K562 (cell line): ENCODE results near the gene TOMM40L. TPM values are rescaled to one million over a fixed set of nuclear protein-coding genes. Genes with fewer than 3 reads are reported as not detected.
A peak's percentile ranks its signal among the peaks of the same experiment; 100 is the strongest.

ENCODE experiments used
- ATAC-seq: fragments of 200-7000 bp; cut with Tn5 transposase; 3 replicates; pipeline ENCODE4 v1.9.1; 2020; ENCODE audit warnings: moderate library complexity
- BruUV-seq: library from RNA; stranded (reverse); fragments of 400-500 nt; replicated peaks from 2 replicates; lab custom pipeline; 2021; lab: Mats Ljungman, UMichigan
- CTCF ChIA-PET: fragments of 300-600 bp; formaldehyde crosslinking; extraction: SDS; loops from one replicate; lab custom pipeline; 2021; ENCODE audit warnings: low intra/inter-chr PET ratio; lab: Yijun Ruan, JAX
- POLR2A ChIA-PET: fragments of 300-600, 350-650 bp; sonication (Branson Sonifier 250); formaldehyde crosslinking; extraction: SDS; loops from one replicate; lab custom pipeline; 2021; ENCODE audit warnings: antibody characterized with exemption, inconsistent platforms; lab: Yijun Ruan, JAX
- DNase-seq, 4 experiments: peaks; one replicate each; pipeline versions ENCODE4 v3.0.0 to v3.0.0-alpha.2; 2011 to 2018; ENCODE audit warnings: low spot score in 3 of 4, mixed read lengths in 3 of 4; ENCODE audit errors: extremely low read depth in 1 of 4
- FAIRE-seq: peaks from 2 replicates; lab custom pipeline; 2011; peaks lifted over from hg19 to GRCh38; lab: Jason Lieb, UNC
- H2AFZ ChIP-seq: 2 replicates; pipeline ENCODE4 v1.6.0; 2011; ENCODE audit warnings: low read depth, low read length, control low read depth, inconsistent platforms
- H3K27ac ChIP-seq: fragments of 200-600 bp; 3 replicates; pipeline ENCODE4 v1.8.0; 2011; ENCODE audit warnings: low read depth, mild to moderate bottlenecking, control low read depth, inconsistent platforms, low read length, moderate library complexity, mixed read lengths; ENCODE audit errors: extremely low read depth
- H3K27me3 ChIP-seq, 2 experiments: fragments of 300-600 bp in 1 of 2; 2 replicates in 1 of 2; 3 replicates in 1 of 2; pipeline versions ENCODE4 v1.6.0 to v1.8.0; 2011; ENCODE audit warnings: inconsistent platforms in 2 of 2, low read length in 2 of 2, mild to moderate bottlenecking in 1 of 2, mixed read lengths in 1 of 2, moderate library complexity in 1 of 2; ENCODE audit not compliant: control insufficient read depth in 2 of 2, insufficient read depth in 2 of 2
- H3K36me3 ChIP-seq: fragments of 300-600 bp; 3 replicates; pipeline ENCODE4 v1.8.0; 2011; ENCODE audit warnings: mild to moderate bottlenecking, low read length, inconsistent platforms; ENCODE audit not compliant: control insufficient read depth, insufficient read depth
- H3K4me1 ChIP-seq, 2 experiments: fragments of 200-600 bp in 1 of 2; replicated peaks in 1 of 2; 2 replicates in 1 of 2; 3 replicates in 1 of 2; pipeline versions ENCODE4 v1.5.1 to v1.8.0; 2011; ENCODE audit warnings: inconsistent platforms in 2 of 2, low read length in 2 of 2, mild to moderate bottlenecking in 1 of 2, mixed read lengths in 1 of 2, moderate library complexity in 1 of 2; ENCODE audit not compliant: control insufficient read depth in 2 of 2, insufficient read depth in 2 of 2
- H3K4me2 ChIP-seq: 2 replicates; pipeline ENCODE4 v1.6.1; 2011; ENCODE audit warnings: low read length, control low read depth, inconsistent platforms, mixed read lengths; ENCODE audit not compliant: insufficient read depth
- H3K4me3 ChIP-seq: fragments of 200-600 bp; sonication (generic), shearing (Covaris generic); 2 replicates; pipeline ENCODE4 v1.5.1; 2016; ENCODE audit warnings: control low read depth, inconsistent platforms
- H3K79me2 ChIP-seq: fragments of 200-600 bp; 3 replicates; pipeline ENCODE4 v1.8.0; 2011; ENCODE audit warnings: low read length, inconsistent platforms; ENCODE audit not compliant: control insufficient read depth, insufficient read depth
- H3K9ac ChIP-seq, 2 experiments: 2 replicates each; pipeline versions ENCODE4 v1.6.0 to v1.6.1; 2011; ENCODE audit warnings: low read depth in 2 of 2, low read length in 2 of 2, control low read depth in 1 of 2, inconsistent platforms in 1 of 2, mild to moderate bottlenecking in 1 of 2, mixed read lengths in 1 of 2; ENCODE audit not compliant: insufficient read depth in 1 of 2
- H3K9me1 ChIP-seq: one replicate; pipeline ENCODE4 v1.6.0; 2011; ENCODE audit warnings: inconsistent platforms, mild to moderate bottlenecking, low read length, moderate library complexity; ENCODE audit not compliant: control insufficient read depth, insufficient read depth
- H3K9me3 ChIP-seq: replicated peaks from 2 replicates; pipeline ENCODE4 v1.5.1; 2011; ENCODE audit warnings: low read depth, low read length, inconsistent platforms; ENCODE audit not compliant: control insufficient read depth, insufficient read depth
- H4K20me1 ChIP-seq: replicated peaks from 2 replicates; pipeline ENCODE4 v1.6.1; 2011; ENCODE audit warnings: low read length, inconsistent platforms, mixed read lengths; ENCODE audit not compliant: control insufficient read depth, insufficient read depth
- ARID1B ChIP-seq: fragments of 450-650 bp; IDR thresholded peaks from 2 replicates; pipeline ENCODE4 v1.6.1; 2016; ENCODE audit warnings: antibody characterized with exemption, mild to moderate bottlenecking, inconsistent platforms
- CTBP1 ChIP-seq: fragments of 450-650 bp; IDR thresholded peaks from 2 replicates; pipeline ENCODE4 v1.6.1; 2016; ENCODE audit warnings: borderline replicate concordance
- DNMT1 ChIP-seq: fragments of 450-650 bp; IDR thresholded peaks from 2 replicates; pipeline ENCODE4 v1.6.1; 2016; ENCODE audit warnings: antibody characterized with exemption, mild to moderate bottlenecking
- JUND ChIP-seq, 2 experiments: IDR thresholded peaks; 2 replicates in 1 of 2; 3 replicates in 1 of 2; pipeline ENCODE4 v1.6.1; 2011; ENCODE audit warnings: borderline replicate concordance in 2 of 2, low read depth in 2 of 2, low read length in 2 of 2, improper control_type of control experiment in 1 of 2, missing biosample characterization in 1 of 2, missing genetic modification characterization in 1 of 2, missing genetic modification reagents in 1 of 2
- LEF1 ChIP-seq: fragments of 450-650 bp; IDR thresholded peaks from 2 replicates; pipeline ENCODE4 v1.6.1; 2016; ENCODE audit warnings: mild to moderate bottlenecking
- POLR2H ChIP-seq: IDR thresholded peaks from 2 replicates; pipeline ENCODE4 v1.6.1; 2016; ENCODE audit warnings: missing genetic modification characterization, low read depth, mild to moderate bottlenecking, control low read depth, missing compliant biosample characterization, moderate library complexity
- PRDM10 ChIP-seq: fragments of 450-650 bp; IDR thresholded peaks from 2 replicates; pipeline ENCODE4 v1.6.1; 2018; ENCODE audit not compliant: partially characterized antibody
- PRMT5 ChIP-seq: sonication (generic); formaldehyde crosslinking; IDR thresholded peaks from 2 replicates; pipeline ENCODE4 v1.5.0; 2020; ENCODE audit warnings: missing genetic modification reagents
- RCOR1 ChIP-seq, 2 experiments: IDR thresholded peaks; 2 replicates each; pipeline ENCODE4 v1.6.1; 2012; ENCODE audit warnings: low read depth in 2 of 2, low read length in 2 of 2, borderline replicate concordance in 1 of 2, improper control_type of control experiment in 1 of 2
- RFX1 ChIP-seq: fragments of 450-650 bp; IDR thresholded peaks from 2 replicates; pipeline ENCODE4 v1.6.1; 2016; ENCODE audit warnings: mild to moderate bottlenecking, moderate library complexity
- TCF3 ChIP-seq: sonication (generic); formaldehyde crosslinking; IDR thresholded peaks from 2 replicates; pipeline ENCODE4 v1.4.0; 2020; ENCODE audit warnings: mild to moderate bottlenecking, missing genetic modification reagents
- TCFL5 ChIP-seq: fragments of 250-450 bp; sonication (Bioruptor Pico); conservative IDR thresholded peaks from 2 replicates; pipeline ENCODE4 v1.6.1; 2021; ENCODE audit warnings: mild to moderate bottlenecking, moderate library complexity, matching md5 sums
- ZFP36 ChIP-seq: fragments of 150-350 bp; IDR thresholded peaks from 2 replicates; pipeline ENCODE4 v1.6.1; 2018; ENCODE audit warnings: low read length, low read depth; ENCODE audit not compliant: partially characterized antibody
- ZFP91 ChIP-seq: sonication (generic); formaldehyde crosslinking; IDR thresholded peaks from 2 replicates; pipeline ENCODE4 v1.8.0; 2022; ENCODE audit warnings: mild to moderate bottlenecking, missing genetic modification reagents
- ZNF133 ChIP-seq: fragments of 250-450 bp; sonication (Bioruptor Pico); IDR thresholded peaks from 2 replicates; pipeline ENCODE4 v1.4.0; 2020; ENCODE audit warnings: mild to moderate bottlenecking
- ZNF165 ChIP-seq: fragments of 250-450 bp; sonication (Bioruptor Pico); IDR thresholded peaks from 2 replicates; pipeline ENCODE4 v1.4.0; 2020; ENCODE audit warnings: borderline replicate concordance
- WGBS: fragments of 100-300 bp; shearing (Covaris generic); methylation state at CpG from one replicate; pipeline ENCODE4 v1.1.6; 2016; ENCODE audit warnings: low coverage, mixed read lengths; ENCODE audit not compliant: insufficient coverage; ENCODE audit errors: missing lambda C conversion rate; 5-methylcytosine and 5-hydroxymethylcytosine counted together
- in situ Hi-C: fragments of 300-500 bp; cut with MboI; formaldehyde crosslinking; loops from 4 replicates; pipeline ENCODE4 v1.15.0; 2018; ENCODE audit warnings: inconsistent platforms, mixed read lengths
- intact Hi-C: fragments of 100-400 bp; cut with micrococcal nuclease; formaldehyde crosslinking; loops from 2 replicates; pipeline ENCODE4 v1.14.2; 2022
- polyA plus RNA-seq, 8 experiments: library from polyadenylated mRNA; depleted of rRNA in 4 of 8; stranded (reverse) in 5 of 8; unstranded in 3 of 8; fragments of >200 nt; fragmentation: Nextera tagmentation in 2 of 8; fragmentation: Illumina TruSeq in 1 of 8; extraction: Ambion mirVana in 2 of 8; extraction: Trizol in 1 of 8; gene quantifications; 2 replicates each; pipeline versions ENCODE4 v1.2.1 to v1.2.3, GENCODE V29; 2011 to 2014; ENCODE audit warnings: inconsistent platforms in 1 of 8, missing spikeins in 1 of 8
- total RNA-seq, 7 experiments: library from RNA; depleted of rRNA in 6 of 7; stranded (reverse); fragments of >200 nt in 6 of 7; fragmentation: Illumina TruSeq in 2 of 7; extraction: Trizol in 2 of 7; gene quantifications; 2 replicates each; pipeline versions ENCODE4 v1.2.1 to v1.2.3, GENCODE V29; 2011 to 2021; ENCODE audit warnings: low replicate concordance in 1 of 7

TOMM40L gene
- total and polyA plus RNA-seq, 9 of the 15 experiments (the other 6 are each of a cell fraction or from before 2014, with no cell fraction given), result 9.6 to 33.6 (median 25.2) TPM

GRCh38 chr1:161241682-161242081 lies 15.8 kb downstream of the TOMM40L start (continued):
- TF ChIP-seq TCFL5, result no peak
- TF ChIP-seq CTBP1, result peak; percentile 80
- TF ChIP-seq PRDM10, result peak; percentile 28
- TF ChIP-seq ZNF165, result no peak
- TF ChIP-seq RCOR1 (IDR thresholded peaks at IDR 0.05; ENCODE audit: borderline replicate concordance in 1 of 2, low read depth in 2 of 2, low read length in 2 of 2), result peak in 1 of 2 experiments; percentile 63; a peak in 2 of 4 replicates
- TF ChIP-seq TCF3 (CRISPR knock-in tag), result no peak
- TF ChIP-seq RFX1, result peak; percentile 56
- TF ChIP-seq ZNF133 (CRISPR knock-in tag), result no peak

GRCh38 chr1:161242313-161242712 lies 16.5 kb downstream of the TOMM40L start:
- CTCF ChIA-PET, result no interaction called here
- 0 out of 2 replicates have a peak overlapping the region, but pooled peaks have one; percentile 41 for H2AFZ ChIP-seq
- no peak overlapping the region for H3K4me2 ChIP-seq
- H3K27ac ChIP-seq, result no peak overlapping the region
- no peaks in the 10 kb centered on the region for H4K20me1 ChIP-seq
- H3K4me3 ChIP-seq, result no peak overlapping the region
- no peak overlapping the region for H3K9ac ChIP-seq
- H3K9me3 ChIP-seq, result no peaks in the 10 kb centered on the region
- POLR2A ChIA-PET, result no interaction called here
- in situ Hi-C loops, result no loop called here
- no peaks in the 10 kb centered on the region for H3K79me2 ChIP-seq
- peaks cover 3 to 15% of the 10 kb centered on the region in 2 experiments; a peak in 4 of 5 replicates for H3K4me1 ChIP-seq
- 0% methylated on average over 2 of the region's 2 CpGs for WGBS
- no peaks in the 10 kb centered on the region for H3K27me3 ChIP-seq
- H3K9me1 ChIP-seq, result no peaks in the 10 kb centered on the region
- no TSS peak for BruUV-seq
- no peaks in the 10 kb centered on the region for H3K36me3 ChIP-seq
- peak; percentile 42 for FAIRE-seq
- peak in 1 of 4 experiments; percentile 11 for DNase-seq
- ATAC-seq, result peak; percentile 46; the same call in 2 of the 3 replicates
- intact Hi-C loops, result no loop called here
- TF ChIP-seq POLR2H (tag), result no peak
- TF ChIP-seq JUND (IDR thresholded peaks at IDR 0.05; ENCODE audit: borderline replicate concordance, low read depth, low read length), result peak; percentile 67
- TF ChIP-seq JUND (tag; IDR thresholded peaks at IDR 0.05; ENCODE audit: borderline replicate concordance, low read depth, low read length), result peak; percentile 59; the same call in 1 of the 3 replicates
- TF ChIP-seq PRMT5 (CRISPR knock-in tag), result no peak
- TF ChIP-seq ZFP36, result peak; percentile 19
- TF ChIP-seq ARID1B, result peak; percentile 35; the same call in 1 of the 2 replicates
- TF ChIP-seq DNMT1, result no peak
- no peak for TF ChIP-seq ZFP91 (CRISPR knock-in tag)
- no peak for TF ChIP-seq LEF1
